Mesenteric fat pad (tissue), 1 donor: ENCODE results near the gene ZNF543. TPM values are rescaled to one million over a fixed set of nuclear protein-coding genes. Genes with fewer than 3 reads are reported as not detected.
A peak's percentile ranks its signal among the peaks of the same experiment; 100 is the strongest.

Experiments used
- DNase-seq: peaks from one replicate; pipeline ENCODE4 v3.0.0-alpha.2; 2020; ENCODE audit warnings: low spot score
- total RNA-seq: library from RNA; stranded (reverse); fragmentation: NEBNext Ultra II Directional; extraction: Animal tissue kit (Norgen Biotek cat#: 25700); gene quantifications from one replicate; pipeline ENCODE4 v1.2.1, GENCODE V29; 2021
- donor health status: DM: yes; HTN: yes; CAD: no.

ZNF543 gene
- total RNA-seq, 1 donor from 2014 or later, result 5.3 TPM

DNA sequence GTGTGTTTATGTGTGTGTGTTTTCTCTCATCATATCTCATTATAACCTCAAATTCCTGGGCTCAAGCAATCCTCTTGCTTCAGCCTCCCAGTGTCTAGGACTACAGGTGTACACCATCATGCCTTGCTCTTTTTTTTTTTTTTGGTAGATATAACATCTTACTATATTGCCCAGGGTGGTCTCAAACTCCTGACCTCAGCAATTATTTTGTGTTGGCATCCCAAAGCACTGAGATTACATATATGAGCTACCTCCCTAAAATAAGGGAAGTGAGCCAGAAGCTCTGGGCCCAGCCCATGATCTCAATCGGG lies 448 bp upstream of the ZNF543 start:
- no peak for DNase-seq

DNA sequence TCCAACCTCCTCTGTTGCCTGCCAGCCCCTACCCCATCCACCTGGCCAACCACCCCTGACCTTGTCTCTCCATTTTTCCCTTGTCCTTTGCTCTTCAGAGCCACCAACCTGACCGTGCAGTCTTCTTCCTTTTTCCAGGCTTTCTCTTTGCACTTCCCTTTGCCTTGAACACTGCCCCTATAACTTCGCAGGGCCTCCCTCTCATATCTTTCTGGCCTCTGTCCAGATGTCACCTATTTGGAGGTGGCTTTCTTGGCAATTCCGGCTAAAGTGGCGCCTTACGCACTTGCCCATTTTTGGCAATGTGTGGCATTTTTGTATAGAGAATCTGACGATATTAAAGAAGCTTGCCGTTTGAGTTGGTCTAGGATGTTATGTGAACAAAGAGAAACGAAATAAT lies 844 bp downstream of the ZNF543 start:
- no peak for DNase-seq

DNA sequence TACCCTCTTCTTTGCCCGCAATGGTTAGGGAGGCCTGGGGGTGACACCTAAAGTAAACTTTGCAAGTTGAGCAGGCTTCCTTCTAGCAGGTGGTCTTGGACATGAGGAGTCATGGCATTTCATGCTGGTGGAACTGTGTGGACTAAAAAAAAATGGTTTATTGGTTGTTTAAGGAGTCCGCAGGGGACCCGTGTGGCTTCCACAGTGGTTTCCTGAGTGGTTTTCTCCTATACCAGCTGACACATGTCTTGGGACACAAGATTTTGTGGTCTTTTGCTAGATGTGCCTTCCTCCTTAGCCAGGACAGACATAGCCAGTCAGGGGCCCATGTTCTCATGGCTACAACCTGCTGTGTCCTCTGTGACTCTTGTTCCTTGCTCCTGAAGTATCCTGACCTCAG lies 1.5 kb downstream of the ZNF543 start:
- no peak for DNase-seq

DNA sequence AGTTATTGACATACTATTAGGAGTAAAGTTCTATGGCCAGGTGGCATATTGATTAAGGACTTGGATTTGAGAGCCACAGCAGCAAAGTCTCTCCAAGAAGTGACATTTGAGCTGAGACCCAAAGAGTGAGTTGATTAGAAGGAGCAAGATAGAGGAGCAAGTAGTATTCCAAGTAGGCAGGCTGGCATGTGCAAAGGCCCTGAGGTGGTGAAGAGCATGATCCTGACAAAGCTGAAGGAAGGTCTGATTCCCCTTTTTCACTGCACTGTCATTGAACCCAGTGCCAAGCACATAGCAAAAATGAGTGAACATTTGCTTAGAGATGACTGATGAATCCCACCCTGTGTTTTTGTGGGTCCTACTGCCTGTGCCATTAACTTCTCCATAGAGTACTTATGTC lies 4.7 kb downstream of the ZNF543 start:
- DNase-seq, result no peak

DNA sequence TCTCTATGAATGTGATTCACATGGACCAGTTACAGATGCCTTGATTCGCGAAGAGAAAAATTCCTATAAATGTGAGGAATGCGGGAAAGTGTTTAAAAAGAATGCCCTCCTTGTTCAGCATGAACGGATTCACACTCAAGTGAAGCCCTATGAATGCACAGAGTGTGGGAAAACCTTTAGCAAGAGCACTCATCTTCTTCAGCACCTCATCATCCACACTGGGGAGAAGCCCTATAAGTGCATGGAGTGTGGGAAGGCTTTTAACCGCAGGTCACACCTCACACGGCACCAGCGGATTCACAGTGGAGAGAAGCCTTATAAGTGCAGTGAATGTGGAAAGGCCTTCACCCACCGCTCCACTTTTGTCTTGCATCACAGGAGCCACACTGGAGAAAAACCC lies 7.7 kb downstream of the ZNF543 start:
- DNase-seq, result no peak

DNA sequence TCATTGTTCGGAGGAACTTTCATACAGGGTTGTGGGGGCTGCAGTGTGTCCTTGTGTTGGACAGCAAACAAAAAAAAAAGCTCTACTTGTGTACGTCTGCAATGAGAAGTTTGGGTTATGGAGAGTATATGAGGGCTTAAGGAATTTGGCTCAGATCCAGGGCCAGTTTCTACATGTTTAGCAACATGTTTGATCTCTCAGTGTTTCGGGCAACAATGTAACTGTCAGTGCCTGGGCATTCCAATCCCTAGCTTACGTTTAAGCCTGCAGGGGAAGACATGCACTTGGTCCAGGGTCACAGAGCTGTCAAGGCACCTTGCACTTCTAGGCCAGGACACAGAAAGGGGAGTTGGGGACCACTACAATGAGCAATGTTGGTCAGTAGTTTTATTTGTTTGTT lies 13.9 kb downstream of the ZNF543 start:
- DNase-seq, result no peak

DNA sequence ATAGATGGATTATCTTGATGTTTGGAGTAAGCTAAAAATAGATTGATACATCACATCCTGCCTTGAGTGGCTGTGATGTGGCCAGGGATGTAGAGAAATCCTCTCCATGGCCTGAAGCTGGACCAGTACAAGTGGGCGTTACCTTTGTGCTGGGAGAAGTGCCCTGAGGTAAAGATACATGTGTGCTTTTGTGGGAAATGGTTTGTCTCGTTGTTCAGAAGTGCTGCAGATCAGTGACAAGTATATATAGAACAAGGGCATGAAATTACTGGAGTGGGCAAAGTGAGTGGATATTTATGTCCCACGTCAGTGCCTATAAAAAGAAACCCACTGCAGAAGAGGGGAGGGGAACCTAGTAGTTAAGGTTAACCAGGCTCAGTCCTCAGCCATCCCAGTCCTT lies 18.6 kb downstream of the ZNF543 start:
- no peak for DNase-seq

DNA sequence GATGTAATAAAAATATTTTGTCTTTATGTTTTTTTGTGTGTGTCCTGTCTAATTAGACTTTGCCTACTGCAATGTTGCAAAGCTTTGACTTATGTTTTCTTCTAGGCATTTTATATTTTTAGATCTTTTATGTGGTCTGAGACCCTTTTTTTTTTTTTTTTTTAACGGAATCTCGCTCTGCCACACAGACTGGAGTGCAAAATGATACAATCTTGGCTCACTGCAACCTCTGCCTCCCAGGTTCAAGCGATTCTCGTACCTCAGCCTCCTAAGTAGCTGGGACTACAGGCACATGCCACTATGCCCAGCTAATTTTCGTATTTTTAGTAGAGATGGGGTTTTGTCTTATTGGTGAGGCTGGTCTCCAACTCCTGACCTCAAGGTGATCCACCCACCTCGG lies 22.3 kb downstream of the ZNF543 start:
- no peak for DNase-seq

DNA sequence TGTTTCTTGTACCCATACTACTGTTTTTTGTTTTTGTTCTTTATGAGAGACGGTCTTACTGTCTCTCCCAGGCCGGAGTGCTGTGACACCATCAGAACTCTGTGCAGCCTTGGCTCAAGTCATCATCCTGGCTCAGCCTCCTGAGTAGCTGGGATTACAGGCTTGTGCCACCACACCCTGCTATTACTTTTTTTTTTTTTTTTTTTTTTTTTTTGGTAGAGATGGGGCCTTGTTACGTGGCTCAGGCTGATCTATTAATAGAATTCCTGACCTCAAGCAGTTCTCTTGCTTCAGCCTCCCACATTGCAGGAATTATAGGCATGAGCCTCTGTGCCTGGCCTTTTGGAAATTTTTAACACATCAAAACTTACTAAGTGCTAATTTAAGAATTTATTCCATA lies 27.9 kb downstream of the ZNF543 start:
- DNase-seq, result no peak

DNA sequence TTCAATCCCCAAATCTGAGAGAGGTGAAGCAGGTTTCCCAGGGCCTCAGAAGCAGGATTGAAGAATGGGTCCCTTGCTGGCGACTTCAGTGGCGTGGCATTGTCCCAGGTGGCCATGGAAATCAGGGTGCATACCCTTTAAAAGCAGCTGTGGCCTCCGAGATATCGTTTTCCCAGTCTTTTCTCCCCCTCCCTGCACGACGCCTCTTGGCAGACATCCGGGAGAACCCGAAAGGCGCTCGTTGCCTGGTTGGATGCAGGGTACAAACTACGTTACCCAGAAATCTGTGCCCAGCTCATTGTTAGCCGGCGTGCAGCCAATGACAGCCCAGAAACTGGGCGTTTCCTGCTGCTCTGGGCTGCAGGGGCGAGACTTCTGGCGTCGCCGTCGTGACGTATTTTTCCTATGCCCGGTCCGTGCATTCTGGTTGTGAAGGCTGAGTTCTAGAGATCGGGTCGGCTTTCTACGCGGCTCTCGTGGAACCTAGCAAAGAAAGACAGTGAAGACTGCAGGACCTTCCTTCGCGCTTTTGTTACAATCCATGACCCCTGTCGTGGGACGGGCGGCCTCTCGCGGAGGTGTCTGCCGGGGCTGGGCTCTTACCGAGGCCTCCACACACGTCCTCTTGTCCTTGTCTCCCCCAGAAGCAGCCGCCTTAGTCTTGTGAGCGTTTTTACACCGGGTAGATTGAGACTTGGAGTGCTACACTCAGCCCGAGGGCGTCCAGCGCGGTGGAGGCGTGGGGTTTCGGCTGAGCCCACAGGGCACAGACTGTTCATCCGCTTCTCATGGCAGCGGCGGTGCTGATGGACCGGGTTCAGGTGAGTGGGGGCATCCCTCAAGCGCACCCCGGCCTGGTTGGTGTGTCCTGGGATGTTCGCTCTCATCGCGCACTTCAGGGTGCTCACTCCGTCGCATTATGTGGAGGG lies 30.9 kb downstream of the ZNF543 start, which contains the start of gene ZNF304:
Gene ZNF304 (plus strand): TSS at position 395 of the 929 bp plus-strand sequence. CDS start 394 bp downstream, at position 789.
- DNase-seq, result peak; percentile 95

DNA sequence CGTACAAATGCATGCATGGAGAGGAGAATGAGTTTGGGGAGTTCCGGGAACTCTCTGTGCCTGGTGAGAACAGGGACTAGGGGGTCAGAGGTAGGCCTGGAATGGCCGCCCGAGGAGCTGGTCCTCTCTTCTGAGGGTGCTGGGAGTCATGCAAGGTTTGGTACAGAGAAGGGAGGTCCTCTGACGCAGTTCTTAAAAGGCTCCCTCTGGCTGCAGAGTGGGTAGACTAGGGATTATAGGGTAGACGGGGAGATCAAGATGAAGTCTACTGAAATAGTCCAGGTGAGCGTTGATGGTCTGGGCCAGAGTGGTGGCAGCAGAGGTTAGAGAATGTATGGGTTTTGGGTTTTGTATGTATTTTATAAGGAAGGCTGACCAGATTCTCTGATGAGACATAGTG lies 31.6 kb downstream of the ZNF543 start:
- DNase-seq, result no peak

DNA sequence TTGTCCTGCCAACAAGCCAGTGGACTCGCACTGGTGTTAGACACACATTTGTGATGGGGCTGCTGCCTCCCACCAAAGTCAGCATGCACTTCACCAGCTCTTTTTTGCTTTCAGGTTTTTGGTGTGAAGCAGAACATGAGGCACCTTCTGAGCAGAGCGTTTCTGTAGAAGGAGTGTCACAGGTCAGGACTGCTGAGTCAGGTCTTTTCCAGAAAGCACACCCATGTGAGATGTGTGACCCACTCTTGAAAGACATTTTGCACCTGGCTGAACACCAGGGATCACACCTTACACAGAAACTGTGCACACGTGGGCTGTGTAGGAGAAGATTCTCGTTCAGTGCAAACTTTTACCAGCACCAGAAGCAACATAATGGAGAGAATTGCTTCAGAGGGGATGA lies 35.6 kb downstream of the ZNF543 start:
- no peak for DNase-seq

DNA sequence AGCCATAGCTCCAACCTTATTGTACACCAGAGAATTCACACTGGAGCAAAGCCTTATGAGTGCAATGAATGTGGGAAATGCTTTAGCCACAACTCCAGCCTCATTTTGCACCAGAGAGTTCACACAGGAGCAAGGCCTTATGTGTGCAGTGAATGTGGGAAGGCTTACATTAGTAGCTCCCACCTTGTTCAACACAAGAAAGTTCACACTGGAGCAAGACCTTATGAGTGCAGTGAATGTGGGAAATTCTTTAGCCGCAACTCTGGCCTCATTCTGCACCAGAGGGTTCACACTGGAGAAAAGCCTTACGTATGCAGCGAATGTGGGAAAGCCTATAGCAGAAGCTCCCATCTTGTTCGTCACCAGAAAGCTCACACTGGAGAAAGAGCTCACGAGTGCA lies 37.1 kb downstream of the ZNF543 start:
- no peak for DNase-seq

DNA sequence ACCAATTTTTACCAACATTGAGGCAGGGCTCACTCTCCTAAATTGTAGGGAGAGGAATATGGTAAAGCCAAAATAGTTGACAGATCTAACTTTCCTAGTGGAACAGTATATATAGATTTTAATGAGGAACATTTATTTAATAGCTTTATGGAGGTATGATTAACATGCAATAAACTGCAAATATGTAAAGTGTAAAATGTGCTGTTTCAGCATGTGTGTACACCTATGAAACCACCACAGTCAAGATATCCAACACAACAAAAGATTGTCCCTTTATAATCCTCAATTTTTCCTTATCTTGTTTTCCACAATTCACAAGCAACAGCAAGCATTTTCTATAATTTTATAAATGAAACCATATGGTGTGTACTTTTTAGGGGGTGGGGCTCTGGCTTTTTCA lies 39.0 kb downstream of the ZNF543 start:
- no peak for DNase-seq

DNA sequence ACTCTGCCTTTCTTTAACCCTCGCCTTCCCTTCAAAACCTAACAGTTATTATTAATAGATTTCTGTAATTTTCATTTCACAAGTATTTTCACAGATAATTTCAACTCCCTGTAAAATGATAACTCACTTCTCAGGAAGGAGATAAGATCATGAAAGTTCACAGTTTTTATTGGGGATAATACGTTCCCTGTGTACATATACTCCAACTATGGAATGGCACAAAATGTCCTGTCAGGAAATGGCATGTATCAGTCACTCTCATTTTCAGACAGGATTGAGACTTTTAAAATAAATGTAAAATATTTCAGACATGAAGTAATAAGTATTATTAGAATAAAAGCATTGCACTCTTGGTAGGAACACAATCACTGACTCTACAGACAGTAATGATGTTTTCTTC lies 42.1 kb downstream of the ZNF543 start:
- no peak for DNase-seq

DNA sequence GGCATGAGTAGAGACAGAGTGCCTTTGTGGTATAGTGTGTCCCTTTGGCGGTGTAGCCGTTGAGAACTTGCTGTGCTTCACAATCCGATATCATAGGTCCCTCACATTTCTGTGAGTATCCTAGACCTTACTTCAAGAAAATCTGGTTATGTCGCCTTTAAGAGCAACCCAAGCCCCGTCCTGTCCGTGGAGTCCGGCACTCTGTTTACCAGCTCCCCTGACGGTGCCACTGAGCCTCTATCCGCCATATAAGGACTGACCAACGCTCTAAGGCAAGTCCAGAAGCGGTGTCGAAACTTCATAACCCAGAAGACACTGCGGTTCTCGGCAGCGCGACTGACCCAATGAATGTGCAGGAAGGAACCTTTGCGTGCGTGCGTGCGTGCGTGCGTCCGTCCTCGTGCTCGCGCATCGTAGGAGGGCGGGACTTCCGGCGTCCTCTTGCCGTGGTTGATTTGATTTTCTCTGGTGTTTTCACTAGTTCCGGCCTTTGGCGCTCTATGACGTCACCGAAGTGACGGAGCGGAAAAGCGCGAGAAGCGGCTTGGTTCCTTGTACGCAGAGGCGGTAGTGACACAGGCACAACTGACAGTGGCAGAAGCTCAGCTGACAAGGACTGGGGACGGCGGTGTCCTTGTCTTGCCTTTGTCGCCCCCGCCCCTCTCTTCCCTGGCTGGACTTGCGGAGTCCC lies 42.9 kb downstream of the ZNF543 start, which contains the start of the genes TRAPPC2B and ZNF547:
Gene TRAPPC2B (plus strand): TSS at position 555 of the 691 bp plus-strand sequence. CDS start 1,283 bp downstream, outside the sequence.
Gene ZNF547 (plus strand): TSS at position 555 of the 691 bp plus-strand sequence. CDS start 5,005 bp downstream, outside the sequence.
- peak; percentile 99 for DNase-seq

DNA sequence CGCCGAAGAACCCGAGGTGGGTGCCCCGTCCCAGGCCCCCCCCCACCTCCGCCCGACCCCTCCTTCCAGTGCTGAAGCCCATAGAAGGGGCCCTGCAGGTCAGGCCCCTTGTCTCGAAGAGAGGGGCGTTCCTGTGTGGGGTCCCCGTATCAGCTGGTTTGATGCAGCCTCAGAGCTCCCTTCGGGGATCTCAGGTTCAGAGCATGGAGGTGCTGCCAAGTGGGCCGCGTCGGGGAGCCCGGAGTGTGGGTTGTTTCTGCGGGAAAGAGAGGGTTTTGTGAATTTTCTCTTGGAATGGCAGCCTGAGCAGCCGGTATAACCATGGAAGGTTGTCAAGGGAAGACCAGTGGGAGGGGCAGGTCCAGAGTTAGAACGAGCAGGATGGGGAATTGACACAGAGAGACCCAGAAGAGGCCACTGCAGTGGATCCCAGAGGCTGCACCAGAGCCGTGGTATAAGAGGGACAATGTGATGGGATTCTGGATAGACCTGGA lies 43.5 kb downstream of the ZNF543 start:
- no peak for DNase-seq

DNA sequence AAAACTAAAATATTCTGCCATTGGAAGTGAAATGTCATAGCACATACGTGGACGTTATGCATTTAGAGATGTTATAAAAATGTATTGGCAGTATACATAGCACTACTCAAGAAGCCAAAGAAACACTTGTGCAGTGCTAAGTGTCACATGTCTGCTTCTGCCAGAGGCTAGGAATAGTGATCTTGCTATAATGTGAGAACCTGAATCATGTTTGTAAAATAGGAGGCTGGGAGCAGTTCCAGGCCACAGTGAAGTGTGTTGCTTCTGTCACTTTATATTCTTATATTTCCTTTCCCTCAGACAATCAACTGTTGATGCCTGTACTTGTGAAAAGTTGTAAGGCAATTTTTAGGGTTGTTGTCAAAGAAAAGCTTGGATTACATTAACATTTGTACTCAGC lies 46.5 kb downstream of the ZNF543 start:
- no peak for DNase-seq

DNA sequence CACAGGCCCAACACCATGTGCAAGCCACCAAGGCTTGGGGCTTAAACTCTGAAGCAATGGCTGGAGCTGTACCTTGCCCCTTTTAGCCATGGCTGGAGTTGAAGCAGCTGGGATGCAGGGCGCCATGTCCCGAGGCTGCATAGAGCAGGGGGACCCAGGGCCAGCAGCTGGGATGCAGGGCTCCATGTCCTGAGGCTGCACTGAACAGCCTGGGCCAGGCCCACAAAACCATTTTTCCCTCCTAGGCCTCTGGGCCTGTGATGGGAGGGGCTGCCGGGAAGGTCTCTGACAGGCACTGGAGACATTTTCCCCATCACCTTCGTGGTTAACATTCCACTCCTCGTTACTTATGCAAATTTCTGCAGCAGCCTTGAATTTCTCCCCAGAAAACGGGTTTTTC lies 53.9 kb downstream of the ZNF543 start:
- peak; percentile 59 for DNase-seq

DNA sequence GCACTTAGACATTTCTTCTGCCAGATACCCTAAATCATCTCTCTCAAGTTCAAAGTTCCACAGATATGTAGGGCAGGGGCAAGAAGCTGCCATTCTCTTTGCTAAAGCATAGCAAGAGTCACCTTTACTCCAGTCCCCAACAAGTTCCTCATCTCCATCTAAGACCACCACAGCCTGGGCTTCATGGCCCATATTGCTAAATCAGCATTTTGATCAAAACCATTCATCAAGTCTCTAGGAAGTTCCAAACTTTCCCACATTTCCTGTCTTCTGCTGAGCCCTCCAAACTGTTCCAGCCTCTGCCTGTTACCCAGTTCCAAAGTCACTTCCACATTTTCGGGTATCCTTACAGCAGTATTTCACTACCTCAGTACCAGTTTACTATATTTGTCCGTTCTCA lies 54.4 kb downstream of the ZNF543 start:
- peak; percentile 12 for DNase-seq

DNA sequence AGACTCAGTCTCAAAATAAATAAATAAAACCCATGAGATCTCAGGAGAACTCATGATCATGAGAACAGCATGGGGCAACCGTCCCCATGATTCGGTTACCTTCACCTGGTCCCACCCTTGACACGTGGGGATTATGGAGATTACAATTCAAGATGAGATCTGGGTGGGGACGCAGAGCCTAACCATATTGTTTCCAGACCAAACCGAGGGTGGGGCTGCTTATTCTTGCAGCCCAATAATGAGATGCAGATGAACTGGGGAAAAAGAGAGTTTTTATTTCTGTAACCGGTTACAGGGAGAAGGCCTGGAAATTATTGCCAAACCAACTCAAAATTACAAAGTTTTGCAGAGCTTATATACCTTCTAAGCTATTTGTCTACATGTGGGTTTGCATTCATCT lies 55.9 kb downstream of the ZNF543 start:
- DNase-seq, result no peak

DNA sequence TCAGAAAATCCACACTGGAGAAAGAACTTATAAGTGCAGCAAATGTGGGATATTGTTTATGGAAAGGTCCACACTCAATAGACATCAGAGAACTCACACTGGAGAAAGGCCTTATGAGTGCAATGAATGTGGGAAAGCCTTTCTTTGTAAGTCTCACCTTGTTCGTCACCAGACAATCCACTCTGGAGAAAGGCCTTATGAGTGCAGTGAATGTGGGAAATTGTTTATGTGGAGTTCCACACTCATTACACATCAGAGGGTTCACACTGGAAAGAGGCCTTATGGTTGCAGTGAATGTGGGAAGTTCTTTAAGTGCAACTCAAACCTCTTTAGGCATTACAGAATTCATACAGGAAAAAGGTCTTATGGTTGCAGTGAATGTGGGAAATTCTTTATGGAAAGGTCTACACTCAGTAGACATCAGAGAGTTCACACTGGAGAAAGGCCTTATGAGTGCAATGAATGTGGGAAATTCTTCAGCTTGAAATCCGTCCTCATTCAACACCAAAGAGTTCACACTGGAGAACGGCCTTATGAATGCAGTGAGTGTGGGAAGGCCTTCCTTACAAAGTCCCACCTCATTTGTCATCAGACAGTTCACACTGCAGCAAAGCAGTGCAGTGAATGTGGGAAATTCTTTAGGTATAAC lies 57.4 kb downstream of the ZNF543 start:
- DNase-seq, result no peak
